Endothelial cell of umbilical vein (primary cell): ENCODE measurements around the gene HUS1. TPM values are rescaled to one million over a fixed set of nuclear protein-coding genes. Genes with fewer than 3 reads are reported as not detected.

Experiments used
- BruUV-seq: library from RNA; stranded (reverse); fragments of 400-500 nt; replicated peaks from 2 replicates; lab custom pipeline; 2021; lab: Mats Ljungman, UMichigan
- CTCF ChIA-PET: fragments of 300-600, 350-600 bp; sonication (Branson Sonifier 250); formaldehyde crosslinking; loops from one replicate; lab custom pipeline; 2021; ENCODE audit warnings: antibody characterized with exemption, inconsistent platforms; lab: Charles Lee
- POLR2A ChIA-PET: fragments of 300-600, 350-600 bp; sonication (Branson Sonifier 250); formaldehyde crosslinking; loops from one replicate; lab custom pipeline; 2021; ENCODE audit warnings: antibody characterized with exemption, inconsistent platforms; lab: Charles Lee
- DNase-seq: peaks from one replicate; pipeline ENCODE4 v3.0.0-alpha.2; 2011; ENCODE audit warnings: low read depth, low spot score
- FAIRE-seq: peaks from 2 replicates; lab custom pipeline; 2011; peaks lifted over from hg19 to GRCh38; lab: Jason Lieb, UNC
- H2AFZ ChIP-seq: 2 replicates; pipeline ENCODE4 v1.6.0; 2012; ENCODE audit warnings: low read depth, low read length, control low read depth, inconsistent platforms
- H3K27ac ChIP-seq: 2 replicates; pipeline ENCODE4 v1.5.1; 2011; ENCODE audit warnings: low read depth, mild to moderate bottlenecking, control low read depth, low read length, moderate library complexity; ENCODE audit not compliant: insufficient read depth
- H3K27me3 ChIP-seq, 2 experiments: 2 replicates each; pipeline versions ENCODE4 v1.6.0 to v1.6.1; 2011; ENCODE audit warnings: low read length in 2 of 2, mixed read lengths in 1 of 2; ENCODE audit not compliant: control insufficient read depth in 2 of 2, insufficient read depth in 2 of 2
- H3K36me3 ChIP-seq, 2 experiments: 2 replicates in 1 of 2; 3 replicates in 1 of 2; pipeline ENCODE4 v1.5.1; 2011; ENCODE audit warnings: low read length in 2 of 2, mild to moderate bottlenecking in 1 of 2, moderate library complexity in 1 of 2; ENCODE audit not compliant: control insufficient read depth in 2 of 2, insufficient read depth in 2 of 2; ENCODE audit errors: extremely low read depth in 1 of 2
- H3K4me1 ChIP-seq: 3 replicates; pipeline ENCODE4 v1.5.1; 2011; ENCODE audit warnings: mild to moderate bottlenecking, low read length; ENCODE audit not compliant: control insufficient read depth, insufficient read depth; ENCODE audit errors: extremely low read depth
- H3K4me2 ChIP-seq: 2 replicates; pipeline ENCODE4 v1.6.1; 2011; ENCODE audit warnings: low read length, control low read depth, mixed read lengths; ENCODE audit not compliant: insufficient read depth
- H3K4me3 ChIP-seq, 3 experiments: fragments of 200-600 bp in 1 of 3; sonication (generic), shearing (Covaris generic) in 1 of 3; replicated peaks in 1 of 3; 2 replicates each; pipeline ENCODE4 v1.5.1; 2011 to 2016; ENCODE audit warnings: control low read depth in 3 of 3, low read length in 3 of 3, mild to moderate bottlenecking in 2 of 3, inconsistent platforms in 1 of 3, low read depth in 1 of 3, moderate library complexity in 1 of 3; ENCODE audit not compliant: insufficient read depth in 1 of 3
- H3K79me2 ChIP-seq: 2 replicates; pipeline ENCODE4 v1.6.0; 2012; ENCODE audit warnings: low read length, inconsistent platforms; ENCODE audit not compliant: control insufficient read depth, insufficient read depth
- H3K9ac ChIP-seq: replicated peaks from 2 replicates; pipeline ENCODE3; 2011; ENCODE audit warnings: low read length, control low read depth; ENCODE audit not compliant: insufficient read depth; ENCODE audit errors: extremely low read depth
- H3K9me1 ChIP-seq: replicated peaks from 3 replicates; pipeline ENCODE4 v1.6.0; 2011; ENCODE audit warnings: mild to moderate bottlenecking, low read length; ENCODE audit not compliant: control insufficient read depth, insufficient read depth; ENCODE audit errors: extremely low read depth
- H3K9me3 ChIP-seq: replicated peaks from 2 replicates; pipeline ENCODE4 v1.5.1; 2012; ENCODE audit warnings: low read length, inconsistent platforms; ENCODE audit not compliant: control insufficient read depth, insufficient read depth
- H4K20me1 ChIP-seq: replicated peaks from 2 replicates; pipeline ENCODE3; 2011; ENCODE audit warnings: mild to moderate bottlenecking, low read length; ENCODE audit not compliant: control insufficient read depth, insufficient read depth; ENCODE audit errors: extremely low read depth
- CTCF ChIP-seq, 2 donors: IDR thresholded peaks; 1 replicate in 1 of 2; 2 replicates in 1 of 2; pipeline ENCODE4 v1.5.1; 2011; ENCODE audit warnings: low read length in 2 of 2, mild to moderate bottlenecking in 2 of 2, moderate library complexity in 2 of 2, control low read depth in 1 of 2, inconsistent platforms in 1 of 2, low read depth in 1 of 2; ENCODE audit not compliant: insufficient read depth in 1 of 2; ENCODE audit errors: extremely low read depth in 1 of 2
- EZH2 ChIP-seq: IDR thresholded peaks from 2 replicates; pipeline ENCODE4 v1.6.1; 2012; ENCODE audit warnings: borderline replicate concordance, low read depth, mild to moderate bottlenecking, moderate library complexity, low read length, inconsistent platforms; ENCODE audit not compliant: severe bottlenecking
- FOS ChIP-seq: IDR thresholded peaks from 2 replicates; pipeline ENCODE4 v1.6.1; 2011; ENCODE audit warnings: mild to moderate bottlenecking, low read length, moderate library complexity, borderline replicate concordance; ENCODE audit not compliant: insufficient read depth
- GATA2 ChIP-seq: IDR thresholded peaks from 2 replicates; pipeline ENCODE4 v1.7.0; 2011; ENCODE audit warnings: low read depth, mild to moderate bottlenecking, moderate library complexity, mixed read lengths, low read length; ENCODE audit not compliant: insufficient read length, insufficient read depth
- JUN ChIP-seq: IDR thresholded peaks from 2 replicates; pipeline ENCODE4 v1.6.1; 2011; ENCODE audit warnings: borderline replicate concordance, low read depth; ENCODE audit not compliant: insufficient read length, insufficient read depth
- MAX ChIP-seq: IDR thresholded peaks from 2 replicates; pipeline ENCODE4 v1.6.1; 2011; ENCODE audit not compliant: insufficient read depth, insufficient read length
- MYC ChIP-seq: IDR thresholded peaks from one replicate; pipeline ENCODE4 v1.6.1; 2011; ENCODE audit warnings: mild to moderate bottlenecking, low read depth, low read length
- POLR2A ChIP-seq: IDR thresholded peaks from 2 replicates; pipeline ENCODE4 v1.6.1; 2012; ENCODE audit warnings: low read depth, mild to moderate bottlenecking, control low read depth, low read length
- POLR2AphosphoS5 ChIP-seq: IDR thresholded peaks from 2 replicates; pipeline ENCODE4 v1.6.1; 2012; ENCODE audit warnings: low read depth, mild to moderate bottlenecking, control low read depth, low read length, moderate library complexity; ENCODE audit not compliant: insufficient read depth
- dilution Hi-C: fragments of 300-500 bp; cut with MboI; formaldehyde crosslinking; loops from one replicate; pipeline ENCODE4 v1.15.0; 2019; ENCODE audit warnings: low sequenced_read_pairs; ENCODE audit not compliant: extremely low pct_ligation_motif_present
- intact Hi-C: fragments of 100-400 bp; cut with micrococcal nuclease; formaldehyde crosslinking; loops from one replicate; pipeline ENCODE4 v1.10.0; 2022
- polyA plus RNA-seq, 4 experiments: library from polyadenylated mRNA; depleted of rRNA in 3 of 4; stranded (reverse) in 3 of 4; unstranded in 1 of 4; fragments of >200 nt; gene quantifications; 2 replicates each; pipeline versions ENCODE4 v1.2.1 to v1.2.3, GENCODE V29; 2011 to 2012; ENCODE audit warnings: missing spikeins in 1 of 4
- total RNA-seq: library from RNA; stranded (reverse); gene quantifications from 2 replicates; pipeline ENCODE4 v1.2.3, GENCODE V29; 2021

Gene HUS1
- total and polyA plus RNA-seq, 2 donors (not counting 3 experiments of a cell fraction or from before 2014, with no cell fraction given) = 21.4 to 49.7 TPM

GRCh38 chr7:47991741-47992311, 12.4 kb upstream of the HUS1 start:
- H3K9me1 ChIP-seq = no peaks in the 10 kb centered on the region
- H3K36me3 ChIP-seq = no peaks in the 10 kb centered on the region
- H4K20me1 ChIP-seq = no peaks in the 10 kb centered on the region
- TF ChIP-seq FOS (no peak), CTCF (IDR thresholded peaks at IDR 0.05; ENCODE audit: extremely low read depth in 1 of 2, insufficient read depth in 1 of 2, low read depth in 1 of 2, low read length in 2 of 2) (peak; percentile 70 to 78)
- no TSS peak for BruUV-seq
- H3K4me1 ChIP-seq = peaks cover 7% of the 10 kb centered on the region
- H3K79me2 ChIP-seq = no peaks in the 10 kb centered on the region
- intact Hi-C loops = loop anchor here (1.0 kb wide), 6 partner anchors 13 to 162 kb away; partner anchors contain the start of genes C7orf57 and HUS1
- CTCF ChIA-PET = interaction anchor here (0.6 to 2.4 kb wide), 32 partner anchors 9 to 547 kb away, joined by 3 to 137 read pairs (median 4); partner anchors contain the start of genes C7orf57 and UPP1
- dilution Hi-C loops = no loop called here
- H3K4me3 ChIP-seq = peak overlapping the region; percentile 27 to 47 (median 34)
- POLR2A ChIA-PET = no interaction called here
- peak; percentile 64 for DNase-seq
- no peak overlapping the region for H3K9ac ChIP-seq
- H3K27me3 ChIP-seq = no peaks in the 10 kb centered on the region
- H2AFZ ChIP-seq = peak overlapping the region; percentile 98
- FAIRE-seq = peak; percentile 61
- H3K4me2 ChIP-seq = peak overlapping the region; percentile 72
- H3K27ac ChIP-seq = no peak overlapping the region
- no peaks in the 10 kb centered on the region for H3K9me3 ChIP-seq

- no peak overlapping the region for H3K27ac ChIP-seq
- H3K4me1 ChIP-seq = peaks cover 7% of the 10 kb centered on the region
- H2AFZ ChIP-seq = peak overlapping the region; percentile 98
- BruUV-seq = no TSS peak
- no peak overlapping the region for H3K9ac ChIP-seq
- FAIRE-seq = no peak
- H3K79me2 ChIP-seq = no peaks in the 10 kb centered on the region
- DNase-seq = no peak
- dilution Hi-C loops = no loop called here
- TF ChIP-seq FOS = no peak
- TF ChIP-seq POLR2AphosphoS5 = no peak
- TF ChIP-seq CTCF (IDR thresholded peaks at IDR 0.05; ENCODE audit: extremely low read depth in 1 of 2, insufficient read depth in 1 of 2, low read depth in 1 of 2, low read length in 2 of 2) = no peak
- TF ChIP-seq POLR2A = no peak
- TF ChIP-seq EZH2 = no peak
- no peak for TF ChIP-seq MYC
- no peak for TF ChIP-seq MAX
- no peak for TF ChIP-seq JUN
- TF ChIP-seq GATA2 = no peak
- no peaks in the 10 kb centered on the region for H3K27me3 ChIP-seq
- no peaks in the 10 kb centered on the region for H3K9me3 ChIP-seq
- H4K20me1 ChIP-seq = no peaks in the 10 kb centered on the region
- intact Hi-C loops = loop anchor here (1.0 kb wide), 6 partner anchors 12 to 163 kb away; partner anchors contain the start of genes C7orf57 and HUS1
- peak overlapping the region; percentile 72 for H3K4me2 ChIP-seq
- no peaks in the 10 kb centered on the region for H3K36me3 ChIP-seq
- H3K9me1 ChIP-seq = no peaks in the 10 kb centered on the region
- ChIA-PET POLR2A (interaction anchor here (0.6 kb wide), 1 partner anchor 105 kb away, joined by 3 read pairs; no protein-coding TSS in a partner anchor), CTCF (interaction anchor here (0.6 to 2.4 kb wide), 29 partner anchors 9 to 546 kb away, joined by 3 to 137 read pairs (median 5); partner anchors contain the start of genes C7orf57 and UPP1)
- H3K4me3 ChIP-seq = no peak overlapping the region
Observed at GRCh38 chr7:47991270-47991669, 11.9 kb upstream of the HUS1 start.
